Fibroblast of lung (primary cell): ENCODE results near the gene UCN3. TPM values are rescaled to one million over a fixed set of nuclear protein-coding genes. Genes with fewer than 3 reads are reported as not detected.

Experiments used
- DNase-seq, 2 donors: peaks; one replicate each; pipeline versions ENCODE4 v3.0.0 to v3.0.0-alpha.2; 2010; ENCODE audit warnings: low read depth in 2 of 2
- H2AFZ ChIP-seq: 2 replicates; pipeline ENCODE4 v1.5.1; 2012; ENCODE audit warnings: low read length, control low read depth, inconsistent platforms
- H3K27ac ChIP-seq: 2 replicates; pipeline ENCODE4 v1.5.1; 2011; ENCODE audit warnings: low read length, control low read depth; ENCODE audit not compliant: insufficient read depth
- H3K27me3 ChIP-seq: 2 replicates; pipeline ENCODE4 v1.5.1; 2011; ENCODE audit warnings: mild to moderate bottlenecking, low read length; ENCODE audit not compliant: control insufficient read depth, insufficient read depth
- H3K36me3 ChIP-seq: 2 replicates; pipeline ENCODE4 v1.5.1; 2011; ENCODE audit warnings: low read length; ENCODE audit not compliant: control insufficient read depth, insufficient read depth
- H3K4me1 ChIP-seq: 2 replicates; pipeline ENCODE4 v1.5.1; 2011; ENCODE audit warnings: low read length; ENCODE audit not compliant: control insufficient read depth, insufficient read depth; ENCODE audit errors: extremely low read depth
- H3K4me2 ChIP-seq: 2 replicates; pipeline ENCODE4 v1.5.1; 2011; ENCODE audit warnings: low read length, control low read depth; ENCODE audit not compliant: insufficient read depth; ENCODE audit errors: extremely low read depth
- H3K4me3 ChIP-seq, 4 experiments: fragments of 200-600 bp in 1 of 4; sonication (generic) in 1 of 4; replicated peaks in 1 of 4; 2 replicates each; pipeline ENCODE4 v1.5.1; 2011 to 2016; ENCODE audit warnings: low read length in 4 of 4, low read depth in 3 of 4, mild to moderate bottlenecking in 3 of 4, control low read depth in 2 of 4, inconsistent platforms in 1 of 4, mixed read lengths in 1 of 4; ENCODE audit not compliant: insufficient read depth in 1 of 4; ENCODE audit errors: control extremely low read depth in 1 of 4
- H3K79me2 ChIP-seq: 2 replicates; pipeline ENCODE4 v1.5.1; 2012; ENCODE audit warnings: mild to moderate bottlenecking, low read length, inconsistent platforms; ENCODE audit not compliant: control insufficient read depth, insufficient read depth
- H3K9ac ChIP-seq: 2 replicates; pipeline ENCODE4 v1.5.1; 2011; ENCODE audit warnings: mild to moderate bottlenecking, low read length, control low read depth; ENCODE audit not compliant: insufficient read depth
- H3K9me3 ChIP-seq: 2 replicates; pipeline ENCODE4 v1.5.1; 2012; ENCODE audit warnings: low read depth, low read length; ENCODE audit not compliant: control insufficient read depth, insufficient read depth
- H4K20me1 ChIP-seq: 2 replicates; pipeline ENCODE4 v1.5.1; 2011; ENCODE audit warnings: low read length; ENCODE audit not compliant: control insufficient read depth, insufficient read depth; ENCODE audit errors: extremely low read depth
- EZH2 ChIP-seq: IDR thresholded peaks from 2 replicates; pipeline ENCODE4 v1.5.1; 2012; ENCODE audit warnings: low read length, control low read depth, mild to moderate bottlenecking; ENCODE audit errors: missing control alignments
- polyA plus RNA-seq, 2 donors: library from polyadenylated mRNA; depleted of rRNA in 1 of 2; stranded (reverse) in 1 of 2; unstranded in 1 of 2; fragments of >200 nt; gene quantifications; 2 replicates each; pipeline ENCODE4 v1.2.1, GENCODE V29; 2011 to 2012; ENCODE audit warnings: missing spikeins in 1 of 2
- total RNA-seq: library from RNA; depleted of rRNA; stranded (reverse); fragments of >200 nt; gene quantifications from 2 replicates; pipeline ENCODE4 v1.2.1, GENCODE V29; 2014
- TF ChIP-seq, protein P1 (sequence below), 2 donors: IDR thresholded peaks in 1 of 2; conservative IDR thresholded peaks in 1 of 2; 1 replicate in 1 of 2; 2 replicates in 1 of 2; pipeline ENCODE4 v1.5.1; 2011 to 2012; ENCODE audit warnings: low read length in 2 of 2, control low read depth in 1 of 2, inconsistent platforms in 1 of 2, low read depth in 1 of 2, mild to moderate bottlenecking in 1 of 2

The UCN3 gene
- total and polyA plus RNA-seq, 2 donors (not counting 1 experiment from before 2014, with no cell fraction given) = not detected

DNA sequence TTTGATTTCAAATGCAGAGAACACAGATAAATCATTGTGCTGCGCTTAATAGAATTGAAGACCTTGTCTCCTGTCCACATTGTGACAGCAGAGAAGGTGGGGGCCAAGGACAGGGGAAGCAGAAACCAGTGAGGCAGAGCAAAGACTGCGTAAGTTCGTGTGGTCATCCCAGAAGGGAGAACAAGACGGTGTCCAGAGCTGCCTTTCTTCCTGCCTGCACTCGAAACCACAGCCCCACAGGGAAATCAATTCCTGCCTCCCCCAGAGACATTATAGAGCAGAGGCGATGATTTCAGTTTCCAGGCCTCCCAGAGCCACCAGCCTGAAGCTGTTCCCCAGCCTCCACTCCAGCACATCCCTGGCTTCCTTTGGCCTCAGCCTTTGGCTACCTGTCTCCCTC lies 39.7 kb upstream of the UCN3 start:
- H4K20me1 ChIP-seq = no peaks in the 10 kb centered on the region
- H3K27ac ChIP-seq = no peak overlapping the region
- H2AFZ ChIP-seq = no peak overlapping the region
- H3K9ac ChIP-seq = no peak overlapping the region
- no peak for TF ChIP-seq EZH2
- TF ChIP-seq, protein P1, sequence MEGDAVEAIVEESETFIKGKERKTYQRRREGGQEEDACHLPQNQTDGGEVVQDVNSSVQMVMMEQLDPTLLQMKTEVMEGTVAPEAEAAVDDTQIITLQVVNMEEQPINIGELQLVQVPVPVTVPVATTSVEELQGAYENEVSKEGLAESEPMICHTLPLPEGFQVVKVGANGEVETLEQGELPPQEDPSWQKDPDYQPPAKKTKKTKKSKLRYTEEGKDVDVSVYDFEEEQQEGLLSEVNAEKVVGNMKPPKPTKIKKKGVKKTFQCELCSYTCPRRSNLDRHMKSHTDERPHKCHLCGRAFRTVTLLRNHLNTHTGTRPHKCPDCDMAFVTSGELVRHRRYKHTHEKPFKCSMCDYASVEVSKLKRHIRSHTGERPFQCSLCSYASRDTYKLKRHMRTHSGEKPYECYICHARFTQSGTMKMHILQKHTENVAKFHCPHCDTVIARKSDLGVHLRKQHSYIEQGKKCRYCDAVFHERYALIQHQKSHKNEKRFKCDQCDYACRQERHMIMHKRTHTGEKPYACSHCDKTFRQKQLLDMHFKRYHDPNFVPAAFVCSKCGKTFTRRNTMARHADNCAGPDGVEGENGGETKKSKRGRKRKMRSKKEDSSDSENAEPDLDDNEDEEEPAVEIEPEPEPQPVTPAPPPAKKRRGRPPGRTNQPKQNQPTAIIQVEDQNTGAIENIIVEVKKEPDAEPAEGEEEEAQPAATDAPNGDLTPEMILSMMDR (conservative IDR thresholded peaks at IDR 0.05 in 1 of 2, IDR thresholded peaks at IDR 0.05 in 1 of 2; ENCODE audit: low read depth in 1 of 2, low read length in 2 of 2) = no peak
- H3K4me1 ChIP-seq = no peaks in the 10 kb centered on the region
- H3K79me2 ChIP-seq = no peaks in the 10 kb centered on the region
- no peaks in the 10 kb centered on the region for H3K36me3 ChIP-seq
- DNase-seq = no peak
- no peak overlapping the region for H3K4me3 ChIP-seq
- no peaks in the 10 kb centered on the region for H3K9me3 ChIP-seq
- H3K27me3 ChIP-seq = no peaks in the 10 kb centered on the region
- no peak overlapping the region for H3K4me2 ChIP-seq

DNA sequence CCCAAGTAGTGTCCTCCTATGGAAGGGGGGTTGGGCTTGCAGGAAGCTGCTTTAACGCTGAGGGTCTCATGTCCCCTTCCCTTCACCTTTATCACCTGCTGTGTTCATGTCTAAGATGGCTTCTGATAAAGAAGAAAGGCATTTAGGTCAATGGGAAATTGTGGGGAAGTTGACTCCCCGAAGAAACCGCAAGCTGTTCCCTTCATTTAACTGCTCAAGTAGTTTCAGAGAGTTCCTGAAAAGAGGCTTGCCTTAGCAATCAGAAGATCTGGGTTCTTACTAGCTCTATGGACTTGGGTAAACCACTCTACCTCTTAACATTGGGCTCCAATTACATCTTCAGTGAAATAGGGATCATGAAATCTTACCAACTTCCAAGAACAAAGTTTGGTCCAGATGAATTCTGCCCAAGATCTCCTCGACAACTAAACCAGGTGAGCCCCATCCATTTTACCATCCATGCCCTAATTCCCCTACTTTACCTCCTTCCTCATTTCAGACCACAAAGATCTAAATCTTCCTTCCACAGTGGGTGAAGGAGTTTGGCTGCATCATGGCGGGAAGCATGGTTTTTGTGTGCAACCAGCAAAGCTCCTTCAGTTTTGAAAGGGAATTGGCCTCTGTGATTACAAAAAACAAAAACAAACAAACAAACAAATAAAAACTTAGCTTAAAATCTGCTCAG lies 30.4 kb upstream of the UCN3 start:
- DNase-seq = no peak
- no peak overlapping the region for H3K27ac ChIP-seq

DNA sequence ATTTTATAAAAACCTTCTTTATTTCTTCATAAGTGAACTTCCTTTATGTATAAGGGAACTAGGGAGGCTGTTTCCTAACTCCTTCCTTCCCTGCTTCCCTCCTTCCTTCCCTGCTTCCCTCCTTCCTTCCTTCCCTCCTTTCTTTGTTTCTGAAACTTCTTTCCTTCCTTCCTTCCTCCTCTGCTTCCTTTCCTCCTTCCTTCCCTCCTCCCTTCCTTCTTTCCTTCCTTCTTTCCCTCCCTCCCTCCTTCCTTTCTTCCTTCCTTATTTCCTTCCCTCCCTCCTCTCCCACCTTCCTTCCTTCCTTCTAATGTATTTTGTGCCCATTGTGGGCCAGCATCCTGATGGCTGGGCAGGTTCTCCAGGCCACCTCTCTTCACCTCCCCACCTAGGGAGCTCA lies 26.8 kb upstream of the UCN3 start:
- Histone ChIP-seq H2AFZ (no peak overlapping the region), H3K4me2 (no peak overlapping the region), H3K4me1 (no peaks in the 10 kb centered on the region), H3K27ac (no peak overlapping the region), H3K36me3 (no peaks in the 10 kb centered on the region), H3K79me2 (no peaks in the 10 kb centered on the region), H3K4me3 (no peak overlapping the region), H3K9ac (no peak overlapping the region), H3K9me3 (no peaks in the 10 kb centered on the region), H3K27me3 (no peaks in the 10 kb centered on the region), H4K20me1 (no peaks in the 10 kb centered on the region)
- TF ChIP-seq, protein P1 (conservative IDR thresholded peaks at IDR 0.05 in 1 of 2, IDR thresholded peaks at IDR 0.05 in 1 of 2; ENCODE audit: low read depth in 1 of 2, low read length in 2 of 2) = no peak
- TF ChIP-seq EZH2 = no peak
- no peak for DNase-seq

More for the DNA sequence above, 30.4 kb upstream of the UCN3 start:
- H3K9ac ChIP-seq = no peak overlapping the region
- H3K4me1 ChIP-seq = no peaks in the 10 kb centered on the region
- H3K9me3 ChIP-seq = no peaks in the 10 kb centered on the region
- no peak overlapping the region for H2AFZ ChIP-seq
- H3K36me3 ChIP-seq = no peaks in the 10 kb centered on the region
- H3K4me3 ChIP-seq = no peak overlapping the region
- H3K4me2 ChIP-seq = no peak overlapping the region
- H3K27me3 ChIP-seq = no peaks in the 10 kb centered on the region
- H4K20me1 ChIP-seq = no peaks in the 10 kb centered on the region
- TF ChIP-seq, protein P1 (conservative IDR thresholded peaks at IDR 0.05 in 1 of 2, IDR thresholded peaks at IDR 0.05 in 1 of 2; ENCODE audit: low read depth in 1 of 2, low read length in 2 of 2) = no peak
- no peak for TF ChIP-seq EZH2
- no peaks in the 10 kb centered on the region for H3K79me2 ChIP-seq
